OCI-LY7 (cell line): ENCODE data around the gene SERTAD4. TPM values are rescaled to one million over a fixed set of nuclear protein-coding genes. Genes with fewer than 3 reads are reported as not detected.

Experiments used
- BruUV-seq: library from RNA; stranded (reverse); fragments of 400-500 nt; replicated peaks from 2 replicates; lab custom pipeline; 2021; lab: Mats Ljungman, UMichigan
- CTCF ChIA-PET: fragments of 300-600 bp; sonication (Branson Sonifier 250); formaldehyde crosslinking; loops from one replicate; lab custom pipeline; 2022; ENCODE audit warnings: antibody characterized with exemption; ENCODE audit not compliant: unreplicated experiment; lab: Charles Lee
- POLR2A ChIA-PET: fragments of 300-600 bp; sonication (Branson Sonifier 250); formaldehyde crosslinking; loops from one replicate; lab custom pipeline; 2022; ENCODE audit warnings: antibody characterized with exemption; lab: Charles Lee
- DNase-seq: peaks from one replicate; pipeline ENCODE4 v3.0.0-alpha.2; 2015; ENCODE audit warnings: low spot score
- H2AFZ ChIP-seq: fragments of 200-600 bp; sonication (generic), shearing (Covaris generic); 2 replicates; pipeline ENCODE4 v1.6.1; 2014; ENCODE audit warnings: mild to moderate bottlenecking, antibody characterized with exemption, low read length, moderate library complexity
- H3K27ac ChIP-seq: fragments of 200-600 bp; sonication (generic); 2 replicates; pipeline ENCODE4 v1.5.1; 2014; ENCODE audit warnings: mixed run types, low read depth, mild to moderate bottlenecking, moderate library complexity, low read length, inconsistent platforms; ENCODE audit not compliant: poor library complexity, severe bottlenecking
- H3K36me3 ChIP-seq: fragments of 200-600 bp; sonication (generic); 2 replicates; pipeline ENCODE4 v1.6.1; 2014; ENCODE audit warnings: mild to moderate bottlenecking, antibody characterized with exemption, low read length, moderate library complexity, mixed read lengths; ENCODE audit not compliant: insufficient read depth
- H3K4me1 ChIP-seq: fragments of 200-600 bp; sonication (generic); 2 replicates; pipeline ENCODE4 v1.5.1; 2014; ENCODE audit warnings: mild to moderate bottlenecking, low read length; ENCODE audit not compliant: insufficient read depth, poor library complexity, severe bottlenecking
- H3K4me2 ChIP-seq: fragments of 200-600 bp; sonication (generic); 2 replicates; pipeline ENCODE4 v1.6.1; 2014; ENCODE audit warnings: mild to moderate bottlenecking, low read length
- H3K4me3 ChIP-seq: fragments of 200-600 bp; sonication (generic); 2 replicates; pipeline ENCODE4 v1.5.1; 2014; ENCODE audit warnings: mild to moderate bottlenecking, low read depth, low read length; ENCODE audit not compliant: poor library complexity, severe bottlenecking
- H3K79me2 ChIP-seq: fragments of 200-600 bp; sonication (generic); 2 replicates; pipeline ENCODE4 v1.6.1; 2016; ENCODE audit warnings: low read depth, mild to moderate bottlenecking, low read length, moderate library complexity, mixed read lengths; ENCODE audit not compliant: insufficient read depth
- H3K9me2 ChIP-seq: fragments of 200-600 bp; sonication (generic); 2 replicates; pipeline ENCODE4 v1.6.1; 2016; ENCODE audit warnings: mild to moderate bottlenecking, low read length, mixed read lengths; ENCODE audit not compliant: insufficient read depth
- H3K9me3 ChIP-seq: fragments of 200-600 bp; sonication (generic); 2 replicates; pipeline ENCODE4 v1.6.1; 2014; ENCODE audit warnings: mild to moderate bottlenecking, mixed run types, low read length, mixed read lengths
- H4K20me1 ChIP-seq: fragments of 200-600 bp; sonication (generic); 2 replicates; pipeline ENCODE4 v1.6.1; 2014; ENCODE audit warnings: mild to moderate bottlenecking, antibody characterized with exemption, low read length, moderate library complexity, mixed read lengths; ENCODE audit not compliant: insufficient read depth
- EZH2phosphoT487 ChIP-seq: fragments of 200-600 bp; sonication (generic); IDR thresholded peaks from 2 replicates; pipeline ENCODE4 v1.6.1; 2018; ENCODE audit warnings: low read depth, borderline replicate concordance, mild to moderate bottlenecking, mixed run types, antibody characterized with exemption, low read length, moderate library complexity, mixed read lengths
- intact Hi-C: fragments of 100-400 bp; cut with micrococcal nuclease; formaldehyde crosslinking; loops from one replicate; pipeline ENCODE4 v1.10.0; 2022; ENCODE audit not compliant: unreplicated experiment
- total RNA-seq, 2 experiments: library from RNA; depleted of rRNA in 1 of 2; stranded (reverse); fragments of >200 nt in 1 of 2; shearing (Covaris generic) in 1 of 2; gene quantifications; 2 replicates each; pipeline ENCODE4 v1.2.3, GENCODE V29; 2014 to 2022
- TF ChIP-seq, protein P1 (sequence below): fragments of 200-600 bp; sonication (generic); conservative IDR thresholded peaks from 2 replicates; pipeline ENCODE4 v1.5.1; 2014; ENCODE audit warnings: mild to moderate bottlenecking, antibody characterized with exemption, low read length, moderate library complexity, mixed read lengths

Gene SERTAD4
- total RNA-seq, 2 experiments from 2014 or later, result not detected

DNA sequence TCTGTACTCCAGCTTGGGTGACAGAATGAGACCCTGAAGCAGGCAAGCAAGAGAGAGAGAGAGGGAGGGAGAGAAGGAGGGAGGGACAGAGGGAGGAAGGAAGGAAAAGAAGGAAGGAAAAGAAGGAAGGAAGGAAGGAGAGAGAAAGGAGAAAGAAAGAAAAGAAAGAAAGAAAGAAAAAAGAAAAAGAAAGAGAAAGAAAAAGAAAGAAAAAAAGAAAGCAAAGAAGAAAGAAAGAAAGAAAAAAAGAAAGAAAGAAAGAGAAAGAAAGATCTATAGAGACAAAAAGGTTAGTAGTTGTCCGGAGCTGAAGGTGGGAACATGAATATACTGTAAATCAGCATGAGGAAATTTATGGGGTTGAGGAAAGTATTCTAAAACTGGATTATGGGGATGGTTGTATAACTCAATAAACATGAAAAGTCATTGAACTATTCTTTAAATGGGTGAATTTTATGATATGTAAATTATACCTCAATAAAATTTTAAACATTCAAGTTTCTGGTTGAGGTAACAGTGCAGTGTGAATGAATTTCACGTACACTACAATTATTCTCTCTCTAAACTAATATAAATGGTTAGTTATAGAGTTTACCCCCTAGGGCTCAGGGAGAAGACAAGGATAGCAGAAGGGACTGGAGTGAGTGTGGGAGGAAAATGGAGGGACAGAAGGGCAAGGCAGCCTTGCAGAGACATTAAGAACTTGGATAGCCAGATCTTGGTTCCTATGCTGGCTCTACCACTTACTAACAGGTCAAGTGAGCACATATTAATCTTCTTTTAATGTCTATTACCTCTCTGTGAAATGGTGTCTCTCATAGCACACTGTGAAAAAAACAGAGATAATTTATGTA, 24.8 kb upstream of the SERTAD4 start:
- no peak for DNase-seq
- Histone ChIP-seq H2AFZ (no peak overlapping the region), H3K9me2 (no peaks in the 10 kb centered on the region), H3K79me2 (no peaks in the 10 kb centered on the region), H3K4me2 (no peak overlapping the region), H4K20me1 (no peaks in the 10 kb centered on the region), H3K27ac (no peak overlapping the region), H3K4me1 (no peaks in the 10 kb centered on the region), H3K9me3 (no peaks in the 10 kb centered on the region), H3K4me3 (no peak overlapping the region), H3K36me3 (no peaks in the 10 kb centered on the region)
- ChIA-PET CTCF (no interaction called here), POLR2A (no interaction called here)
- no peak for TF ChIP-seq EZH2phosphoT487
- TF ChIP-seq, protein P1, sequence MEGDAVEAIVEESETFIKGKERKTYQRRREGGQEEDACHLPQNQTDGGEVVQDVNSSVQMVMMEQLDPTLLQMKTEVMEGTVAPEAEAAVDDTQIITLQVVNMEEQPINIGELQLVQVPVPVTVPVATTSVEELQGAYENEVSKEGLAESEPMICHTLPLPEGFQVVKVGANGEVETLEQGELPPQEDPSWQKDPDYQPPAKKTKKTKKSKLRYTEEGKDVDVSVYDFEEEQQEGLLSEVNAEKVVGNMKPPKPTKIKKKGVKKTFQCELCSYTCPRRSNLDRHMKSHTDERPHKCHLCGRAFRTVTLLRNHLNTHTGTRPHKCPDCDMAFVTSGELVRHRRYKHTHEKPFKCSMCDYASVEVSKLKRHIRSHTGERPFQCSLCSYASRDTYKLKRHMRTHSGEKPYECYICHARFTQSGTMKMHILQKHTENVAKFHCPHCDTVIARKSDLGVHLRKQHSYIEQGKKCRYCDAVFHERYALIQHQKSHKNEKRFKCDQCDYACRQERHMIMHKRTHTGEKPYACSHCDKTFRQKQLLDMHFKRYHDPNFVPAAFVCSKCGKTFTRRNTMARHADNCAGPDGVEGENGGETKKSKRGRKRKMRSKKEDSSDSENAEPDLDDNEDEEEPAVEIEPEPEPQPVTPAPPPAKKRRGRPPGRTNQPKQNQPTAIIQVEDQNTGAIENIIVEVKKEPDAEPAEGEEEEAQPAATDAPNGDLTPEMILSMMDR, result no peak
- no TSS peak for BruUV-seq
- intact Hi-C loops, result no loop called here

DNA sequence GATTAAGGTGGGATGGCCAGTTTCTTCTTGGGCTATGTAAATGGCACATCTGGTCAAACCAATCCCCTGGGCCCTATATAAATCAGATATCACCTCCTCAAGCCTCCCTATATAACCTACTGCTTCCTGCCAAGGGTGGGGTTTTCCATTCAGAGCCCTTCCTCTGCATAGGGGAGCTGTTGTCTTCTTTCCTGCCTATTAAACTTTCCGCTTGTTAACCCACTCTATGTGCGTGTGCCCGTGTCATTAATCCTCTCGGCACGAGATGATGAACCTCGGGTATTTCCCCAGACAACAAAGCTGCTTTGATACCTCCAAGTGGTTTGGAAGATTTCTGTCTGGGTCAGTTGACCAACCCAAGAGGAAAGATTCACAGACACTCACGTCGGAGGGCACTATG, 19.3 kb upstream of the SERTAD4 start:
- no peaks in the 10 kb centered on the region for H3K9me3 ChIP-seq
- CTCF ChIA-PET, result interaction anchor here (0.6 kb wide), 1 partner anchor 49 kb away, joined by 3 read pairs; no protein-coding TSS in a partner anchor
- no TSS peak for BruUV-seq
- H4K20me1 ChIP-seq, result no peaks in the 10 kb centered on the region
- H3K4me2 ChIP-seq, result no peak overlapping the region
- H3K4me3 ChIP-seq, result no peak overlapping the region
- H2AFZ ChIP-seq, result no peak overlapping the region
- POLR2A ChIA-PET, result no interaction called here
- H3K36me3 ChIP-seq, result no peaks in the 10 kb centered on the region
- H3K9me2 ChIP-seq, result no peaks in the 10 kb centered on the region
- H3K27ac ChIP-seq, result no peak overlapping the region
- no peak for DNase-seq
- no peaks in the 10 kb centered on the region for H3K4me1 ChIP-seq
- H3K79me2 ChIP-seq, result no peaks in the 10 kb centered on the region
- TF ChIP-seq, protein P1, result no peak
- no peak for TF ChIP-seq EZH2phosphoT487
- intact Hi-C loops, result no loop called here
